Natural killer cell treated with Interleukin-12 subunit alpha and Interleukin-12 subunit beta and Interleukin-15 and Interleukin-18, amount 100 ng/mL, for 72 hours (primary cell): ENCODE data around the gene RFFL. TPM values are rescaled to one million over a fixed set of nuclear protein-coding genes. Genes with fewer than 3 reads are reported as not detected.
"Not testable (repeated sequence)": the region's sequence is repeated elsewhere in the genome, so short reads cannot be mapped to it uniquely, and the experiment has no call there.

Experiments
- ATAC-seq, 2 donors: fragments of 150-1000 bp; cut with Tn5 transposase in 1 of 2; sonication (Bioruptor Pico), chemical (Tn5 transposase) in 1 of 2; 2 replicates each; pipeline ENCODE4 v1.10.0; 2021
- DNase-seq: peaks from one replicate; pipeline ENCODE4 v3.0.0; 2022; ENCODE audit warnings: low spot score
- H3K27ac Mint-ChIP-seq, 2 donors: 1 replicate in 1 of 2; 2 replicates in 1 of 2; pipeline ENCODE4 v1.8.0; 2022; ENCODE audit warnings: mixed read lengths in 2 of 2, mild to moderate bottlenecking in 1 of 2, moderate library complexity in 1 of 2
- H3K27me3 Mint-ChIP-seq, 2 donors: 1 replicate in 1 of 2; 2 replicates in 1 of 2; pipeline ENCODE4 v1.8.0; 2022; ENCODE audit warnings: mixed read lengths in 2 of 2
- H3K36me3 Mint-ChIP-seq: one replicate; pipeline ENCODE4 v1.8.0; 2022; ENCODE audit warnings: mixed read lengths
- H3K4me1 Mint-ChIP-seq, 2 donors: 1 replicate in 1 of 2; 2 replicates in 1 of 2; pipeline ENCODE4 v1.8.0; 2022; ENCODE audit warnings: low read depth in 2 of 2, mixed read lengths in 2 of 2, mild to moderate bottlenecking in 1 of 2
- H3K4me3 Mint-ChIP-seq: one replicate; pipeline ENCODE4 v1.8.0; 2022; ENCODE audit warnings: mixed read lengths
- H3K9me3 Mint-ChIP-seq: 2 replicates; pipeline ENCODE4 v1.8.0; 2022; ENCODE audit warnings: mixed read lengths
- total RNA-seq, 2 donors: library from RNA; stranded (reverse); gene quantifications; one replicate each; pipeline ENCODE4 v1.2.3, GENCODE V29; 2022

RFFL gene
- total RNA-seq, 2 donors from 2014 or later: 87.6 to 91.5 TPM

DNA sequence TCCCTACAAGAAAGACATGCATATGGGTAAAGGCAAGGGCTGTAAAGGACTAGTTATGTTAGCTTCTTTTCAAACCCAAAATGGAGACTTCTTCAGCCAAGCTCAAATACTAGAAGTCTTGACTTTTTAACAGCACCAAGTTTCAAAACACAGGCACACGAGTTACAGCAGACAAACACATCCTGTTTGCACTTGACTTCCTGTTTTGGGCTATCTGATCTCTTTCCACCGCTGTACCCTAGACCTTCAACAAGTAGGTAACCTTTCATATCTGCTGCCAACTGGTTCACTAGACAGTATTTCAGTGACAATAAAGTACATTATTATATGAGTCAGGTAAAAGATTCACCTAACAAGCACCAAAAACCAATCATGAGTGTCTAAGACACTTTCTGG is 12.3 kb downstream of the RFFL start:
- ATAC-seq (peak; percentile 57 to 65), DNase-seq (no peak)
- Mint-ChIP-seq H3K36me3 (peaks cover 21% of the 10 kb centered on the region), H3K9me3 (no peaks in the 10 kb centered on the region), H3K27ac (peak overlapping the region; percentile 85), H3K27me3 (no peaks in the 10 kb centered on the region), H3K4me1 (peaks cover 60 to 67% of the 10 kb centered on the region in 2 donors), H3K4me3 (peak overlapping the region; percentile 80)

DNA sequence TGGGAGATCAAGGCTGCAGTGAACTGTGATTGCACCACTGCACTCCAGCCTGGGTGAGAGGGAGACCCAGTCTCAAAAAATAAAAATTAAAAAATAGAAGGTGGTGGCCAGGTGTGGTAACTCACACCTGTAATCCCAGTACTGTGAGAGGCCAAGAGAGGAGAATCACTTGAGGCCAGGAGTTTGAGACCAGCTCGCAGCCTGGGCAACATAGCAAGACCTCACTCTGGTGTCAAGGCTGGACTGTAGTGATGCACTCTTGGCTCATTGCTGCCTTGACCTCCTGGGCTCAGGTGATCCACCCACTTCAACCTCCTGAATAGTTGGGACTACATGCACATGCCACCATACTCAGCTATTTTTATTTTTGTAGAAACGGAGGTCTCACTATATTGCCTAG is 13.3 kb downstream of the RFFL start:
- ATAC-seq (no peak), DNase-seq (no peak)
- H3K36me3 Mint-ChIP-seq: peaks cover 16% of the 10 kb centered on the region
- H3K9me3 Mint-ChIP-seq: no peaks in the 10 kb centered on the region
- peak overlapping the region; percentile 65 for H3K4me3 Mint-ChIP-seq
- H3K27ac Mint-ChIP-seq: peak overlapping the region; percentile 84 to 93
- H3K4me1 Mint-ChIP-seq: peaks cover 62 to 70% of the 10 kb centered on the region in 2 donors
- no peaks in the 10 kb centered on the region for H3K27me3 Mint-ChIP-seq

DNA sequence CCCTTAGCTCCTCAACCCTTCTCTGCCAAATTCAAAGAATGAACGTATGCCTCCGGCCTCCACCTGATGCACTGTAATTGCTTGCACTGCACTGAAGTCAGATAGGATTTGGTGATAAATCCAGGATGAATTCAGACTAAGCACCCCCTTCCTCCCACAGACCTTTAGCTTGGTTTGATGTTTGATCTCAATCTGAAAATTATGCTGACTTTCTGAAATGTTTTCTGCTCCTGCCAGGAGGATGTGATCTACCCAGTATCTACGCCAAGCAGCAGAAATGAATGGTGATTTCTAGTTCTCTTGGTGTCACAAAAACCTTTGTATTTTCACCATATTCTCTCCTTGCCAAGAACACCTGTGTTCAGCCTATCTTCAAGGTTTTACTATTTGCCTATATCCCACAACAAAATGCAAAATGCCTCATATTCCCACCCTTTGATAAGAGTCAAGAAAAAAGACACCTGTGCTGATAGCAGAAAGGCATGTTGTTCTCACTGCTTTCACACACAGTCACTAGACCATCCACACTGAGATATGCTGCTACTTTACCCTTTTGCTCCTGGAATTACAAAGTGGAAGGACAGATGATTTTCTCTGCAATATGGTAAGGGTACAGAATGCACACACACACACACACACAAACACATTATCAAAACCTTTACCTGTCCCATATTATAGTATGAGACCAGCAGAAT is 14.7 kb downstream of the RFFL start:
- peak overlapping the region; percentile 65 for H3K4me3 Mint-ChIP-seq
- ATAC-seq (no peak), DNase-seq (no peak)
- H3K4me1 Mint-ChIP-seq: peaks cover 65 to 73% of the 10 kb centered on the region in 2 donors
- H3K9me3 Mint-ChIP-seq: no peaks in the 10 kb centered on the region
- H3K36me3 Mint-ChIP-seq: peaks cover 16% of the 10 kb centered on the region
- peak overlapping the region; percentile 84 to 93 for H3K27ac Mint-ChIP-seq
- H3K27me3 Mint-ChIP-seq: no peaks in the 10 kb centered on the region

DNA sequence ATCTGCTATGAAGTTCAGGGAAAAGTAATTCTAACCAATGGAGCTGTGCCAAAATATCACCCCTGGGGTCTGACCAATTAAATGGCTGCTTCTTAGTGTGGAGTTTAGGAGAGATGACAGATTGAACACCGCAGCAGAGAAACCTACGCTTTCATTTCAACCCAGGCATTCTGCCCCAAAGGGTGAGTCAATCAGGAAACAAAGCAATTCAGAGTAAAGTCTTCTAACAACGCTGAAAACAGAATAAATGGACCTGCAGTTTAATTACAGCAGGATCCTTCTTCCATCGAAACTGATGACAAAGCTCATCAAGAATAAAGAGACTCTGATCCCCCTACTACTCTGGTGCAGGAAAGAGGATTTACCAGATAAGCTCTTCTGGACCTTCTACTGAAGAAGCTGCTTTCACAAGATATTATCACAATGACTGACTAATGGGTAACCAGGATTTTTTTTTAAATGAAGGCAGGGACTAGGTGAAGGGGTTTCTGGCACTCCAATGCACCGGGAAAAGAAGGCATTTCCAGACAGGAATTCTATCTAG is 16.7 kb downstream of the RFFL start:
- peaks cover 11% of the 10 kb centered on the region for H3K36me3 Mint-ChIP-seq
- H3K4me1 Mint-ChIP-seq: peaks cover 55 to 66% of the 10 kb centered on the region in 2 donors
- DNase-seq: no peak

DNA sequence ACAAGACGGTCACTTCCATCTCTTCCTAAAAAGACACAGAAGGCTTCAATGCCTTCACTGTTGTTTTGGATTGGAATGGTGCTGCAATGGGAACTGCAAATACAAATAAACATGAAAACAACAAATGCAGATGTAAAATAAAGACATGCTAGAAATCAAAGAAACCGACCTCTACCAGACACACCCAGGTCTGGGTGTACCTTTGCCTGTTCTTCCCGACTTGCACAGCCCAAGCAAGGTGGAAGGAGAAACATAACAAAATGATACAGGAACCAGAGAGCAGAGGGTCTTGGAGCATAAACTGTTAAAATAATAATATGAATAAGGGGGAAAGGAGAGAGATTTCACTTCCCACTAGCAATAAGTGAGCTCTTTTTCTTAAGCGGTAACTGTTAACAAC is 17.3 kb downstream of the RFFL start:
- H3K4me1 Mint-ChIP-seq: peaks cover 50 to 62% of the 10 kb centered on the region in 2 donors
- ATAC-seq (no peak), DNase-seq (no peak)
- peak overlapping the region; percentile 81 to 98 for H3K27ac Mint-ChIP-seq
- H3K9me3 Mint-ChIP-seq: no peaks in the 10 kb centered on the region
- peak overlapping the region; percentile 78 for H3K4me3 Mint-ChIP-seq
- H3K27me3 Mint-ChIP-seq: no peaks in the 10 kb centered on the region
- peaks cover 11% of the 10 kb centered on the region for H3K36me3 Mint-ChIP-seq

More for the DNA sequence above, 16.7 kb downstream of the RFFL start:
- ATAC-seq: peak; percentile 89 to 94
- no peaks in the 10 kb centered on the region for H3K9me3 Mint-ChIP-seq
- H3K27me3 Mint-ChIP-seq: no peaks in the 10 kb centered on the region
- H3K27ac Mint-ChIP-seq: peak overlapping the region; percentile 81 to 98
- H3K4me3 Mint-ChIP-seq: peak overlapping the region; percentile 78

DNA sequence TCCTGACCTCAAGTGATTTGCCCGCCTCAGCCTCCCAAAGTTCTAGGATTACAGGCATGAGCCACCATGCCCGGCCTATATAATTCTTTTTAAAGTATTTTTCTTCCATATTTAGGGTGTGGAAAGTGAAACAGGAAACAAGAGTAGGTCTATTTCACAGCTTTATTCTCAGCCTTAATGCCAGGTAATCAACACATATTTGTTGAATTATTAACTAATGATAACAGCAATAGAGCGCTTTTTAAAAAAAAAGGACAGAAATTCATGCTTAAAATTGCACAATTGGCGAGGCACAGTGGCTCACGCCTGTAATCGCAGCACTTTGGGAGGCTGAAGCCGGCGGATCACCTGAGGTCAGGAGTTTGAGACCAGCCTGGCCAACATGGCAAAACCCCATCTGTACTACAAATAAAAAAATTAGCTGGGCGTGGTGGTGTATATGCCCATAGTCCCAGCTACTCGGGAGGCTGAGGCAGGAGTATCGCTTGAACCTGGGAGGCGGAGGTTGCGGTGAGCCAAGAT is 18.0 kb downstream of the RFFL start:
- H3K9me3 Mint-ChIP-seq, ATAC-seq, H3K27me3 Mint-ChIP-seq, DNase-seq: not testable (repeated sequence)
- Mint-ChIP-seq H3K27ac (peak overlapping the region; percentile 81 to 98), H3K4me1 (peaks cover 51 to 65% of the 10 kb centered on the region in 2 donors), H3K4me3 (peak overlapping the region; percentile 78), H3K36me3 (peaks cover 11% of the 10 kb centered on the region)

DNA sequence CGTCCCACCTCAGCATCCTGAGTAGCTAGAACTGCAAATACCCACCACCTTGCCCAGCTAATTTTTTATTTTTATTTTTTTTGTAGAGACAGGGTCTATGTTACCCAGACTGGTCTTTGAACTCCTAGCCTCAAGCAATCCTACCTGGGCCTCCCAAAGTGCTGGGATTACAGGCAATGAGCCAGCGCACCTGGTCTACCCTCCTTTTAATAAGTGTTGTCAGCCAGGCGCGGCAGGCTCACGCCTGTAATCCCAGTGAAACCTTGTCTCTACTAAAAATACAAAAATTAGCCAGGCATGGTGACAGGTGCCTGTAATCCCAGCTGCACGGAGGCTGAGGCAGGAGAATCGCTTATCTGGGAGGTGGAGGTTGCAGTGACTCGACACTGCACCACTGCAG is 19.3 kb downstream of the RFFL start:
- H3K4me1 Mint-ChIP-seq: peaks cover 54 to 72% of the 10 kb centered on the region in 2 donors
- peak overlapping the region; percentile 81 to 98 for H3K27ac Mint-ChIP-seq
- no peak overlapping the region for H3K4me3 Mint-ChIP-seq
- peaks cover 15% of the 10 kb centered on the region for H3K36me3 Mint-ChIP-seq
- no peak for DNase-seq
- H3K27me3 Mint-ChIP-seq: no peaks in the 10 kb centered on the region
- no peak for ATAC-seq
- no peaks in the 10 kb centered on the region for H3K9me3 Mint-ChIP-seq

DNA sequence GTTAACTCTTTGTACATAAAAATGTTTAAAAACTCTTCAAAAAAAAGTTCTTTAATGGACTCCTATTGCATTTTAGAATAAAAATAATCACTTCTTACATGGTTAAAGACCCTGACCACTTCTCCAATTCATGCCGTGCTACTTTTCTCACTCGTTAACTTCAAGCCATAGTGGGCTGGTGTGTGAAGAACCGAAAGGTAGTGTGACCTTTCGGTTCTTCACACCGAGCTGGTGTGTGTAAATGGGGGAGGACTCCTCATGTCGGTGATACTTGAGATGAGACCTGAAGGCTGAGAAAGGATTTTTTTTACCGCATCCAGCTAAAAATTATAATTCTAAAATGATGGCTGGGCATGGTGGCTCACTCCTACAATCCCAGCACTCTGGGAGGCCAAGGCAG is 22.1 kb downstream of the RFFL start:
- Mint-ChIP-seq H3K36me3 (peaks cover 6% of the 10 kb centered on the region), H3K9me3 (no peaks in the 10 kb centered on the region), H3K27me3 (no peaks in the 10 kb centered on the region), H3K27ac (peak overlapping the region; percentile 74 to 96), H3K4me1 (peaks cover 47 to 65% of the 10 kb centered on the region in 2 donors), H3K4me3 (peak overlapping the region; percentile 59)
- ATAC-seq (peak; percentile 60 to 79), DNase-seq (no peak)

DNA sequence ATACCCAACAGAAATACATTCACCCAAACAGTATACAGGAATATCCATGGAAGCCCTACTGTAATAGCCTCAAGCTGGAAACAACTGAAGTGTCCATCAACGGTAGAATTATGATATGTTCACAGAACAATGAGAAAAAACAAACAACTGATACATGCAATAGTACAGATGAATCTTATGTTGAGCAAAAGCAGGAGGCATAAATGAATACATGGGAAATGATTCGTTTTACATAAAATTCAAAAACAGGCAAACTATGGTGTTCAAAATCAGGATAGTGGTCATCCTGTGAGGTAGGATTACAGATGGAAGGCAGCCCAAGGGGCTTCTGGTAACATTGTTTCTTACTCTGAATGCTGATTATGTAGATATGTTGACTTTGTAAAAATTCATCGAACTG is 25.1 kb downstream of the RFFL start:
- ATAC-seq: no peak
- Mint-ChIP-seq H3K27ac (no peak overlapping the region), H3K4me3 (no peak overlapping the region)

DNA sequence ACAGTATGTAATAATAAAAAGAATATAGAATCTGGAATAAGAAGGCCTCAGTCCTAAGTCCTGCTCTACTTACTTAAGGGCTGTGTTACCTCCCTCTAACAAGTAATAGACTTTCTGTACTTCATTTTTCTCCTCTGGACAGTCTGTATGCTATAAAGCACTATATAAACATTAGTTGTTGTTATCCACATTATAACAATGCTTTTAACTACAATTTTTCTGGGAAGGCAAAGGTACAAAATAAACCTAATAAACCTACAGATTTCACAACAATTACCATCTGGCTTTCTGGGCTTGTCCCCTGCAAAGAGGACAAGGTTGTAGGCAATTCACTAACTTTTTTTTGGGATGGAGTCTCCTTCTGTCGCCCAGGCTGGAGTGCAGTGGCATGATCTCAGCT is 32.7 kb downstream of the RFFL start:
- H3K27me3 Mint-ChIP-seq: no peaks in the 10 kb centered on the region
- H3K9me3 Mint-ChIP-seq: no peaks in the 10 kb centered on the region
- no peak for DNase-seq
- no peak for ATAC-seq
- H3K27ac Mint-ChIP-seq: no peak overlapping the region
- H3K4me1 Mint-ChIP-seq: peaks cover 28 to 29% of the 10 kb centered on the region in 2 donors
- H3K36me3 Mint-ChIP-seq: peaks cover 16% of the 10 kb centered on the region
- H3K4me3 Mint-ChIP-seq: no peak overlapping the region

More for the DNA sequence above, 25.1 kb downstream of the RFFL start:
- H3K36me3 Mint-ChIP-seq: peaks cover 6% of the 10 kb centered on the region
- H3K4me1 Mint-ChIP-seq: peaks cover 29 to 40% of the 10 kb centered on the region in 2 donors
- no peak for DNase-seq
- H3K9me3 Mint-ChIP-seq: no peaks in the 10 kb centered on the region
- no peaks in the 10 kb centered on the region for H3K27me3 Mint-ChIP-seq

DNA sequence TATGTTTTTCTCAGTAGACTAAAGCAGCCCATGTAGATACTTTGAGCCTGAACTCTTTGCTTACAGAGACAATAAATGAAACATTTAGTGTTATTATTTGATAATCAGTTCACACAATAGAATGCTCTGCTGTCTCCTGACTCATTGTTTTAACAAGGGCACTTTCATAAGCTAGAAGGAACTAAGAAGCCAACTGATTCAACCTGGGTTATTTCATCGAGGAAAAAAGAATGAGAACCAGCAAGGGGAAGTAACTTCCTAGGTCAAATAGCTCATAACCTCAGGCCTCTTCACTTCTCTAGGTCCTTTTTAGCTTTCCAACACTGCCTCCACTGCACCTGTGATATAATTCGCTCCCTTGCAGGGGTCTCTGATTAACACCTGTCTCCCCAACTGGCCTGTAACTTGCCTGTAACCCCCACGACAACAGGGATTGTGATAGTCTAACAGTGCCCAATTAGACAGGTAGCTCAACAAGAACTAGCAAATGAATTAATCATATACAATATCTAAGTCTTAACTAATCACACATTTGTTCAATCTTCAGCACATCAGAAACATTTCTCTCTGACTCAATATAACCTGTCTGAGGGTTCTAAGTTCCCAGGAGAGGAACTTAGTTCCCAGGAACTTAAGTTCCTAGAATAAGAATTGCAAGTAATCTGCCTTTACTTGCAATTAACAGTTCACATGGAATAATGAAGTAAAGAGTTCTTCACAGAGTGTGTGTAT is 34.8 kb downstream of the RFFL start:
- Mint-ChIP-seq H3K9me3 (no peaks in the 10 kb centered on the region), H3K4me1 (peaks cover 40 to 42% of the 10 kb centered on the region in 2 donors), H3K4me3 (peak overlapping the region; percentile 13), H3K27me3 (no peaks in the 10 kb centered on the region), H3K36me3 (peaks cover 22% of the 10 kb centered on the region), H3K27ac (peak overlapping the region; percentile 68 to 82)
- DNase-seq: no peak
- ATAC-seq: no peak

DNA sequence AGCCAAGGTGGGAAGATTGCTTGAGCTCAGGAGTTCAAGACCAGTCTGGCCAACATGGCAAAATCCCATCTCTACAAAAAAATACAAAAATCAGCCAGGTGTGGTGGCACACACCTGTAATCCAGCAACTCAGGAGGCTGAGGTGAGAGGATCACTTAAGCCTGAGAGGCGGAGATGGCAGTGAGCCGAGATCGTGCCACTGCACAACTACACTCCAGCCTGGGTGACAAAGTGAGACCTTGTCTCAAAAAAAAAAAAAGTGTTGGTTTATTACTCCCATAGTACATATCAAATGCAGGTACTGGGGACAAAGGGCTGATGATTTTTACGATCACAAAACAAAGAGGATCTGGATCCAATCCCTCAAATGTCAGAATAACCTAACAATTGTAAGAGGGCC is 35.4 kb downstream of the RFFL start:
- Mint-ChIP-seq H3K36me3 (peaks cover 21% of the 10 kb centered on the region), H3K4me1 (peaks cover 45 to 46% of the 10 kb centered on the region in 2 donors), H3K27ac (peak overlapping the region; percentile 68 to 82)
- not testable (repeated sequence) for ATAC-seq, H3K27me3 Mint-ChIP-seq, H3K4me3 Mint-ChIP-seq, DNase-seq, H3K9me3 Mint-ChIP-seq

DNA sequence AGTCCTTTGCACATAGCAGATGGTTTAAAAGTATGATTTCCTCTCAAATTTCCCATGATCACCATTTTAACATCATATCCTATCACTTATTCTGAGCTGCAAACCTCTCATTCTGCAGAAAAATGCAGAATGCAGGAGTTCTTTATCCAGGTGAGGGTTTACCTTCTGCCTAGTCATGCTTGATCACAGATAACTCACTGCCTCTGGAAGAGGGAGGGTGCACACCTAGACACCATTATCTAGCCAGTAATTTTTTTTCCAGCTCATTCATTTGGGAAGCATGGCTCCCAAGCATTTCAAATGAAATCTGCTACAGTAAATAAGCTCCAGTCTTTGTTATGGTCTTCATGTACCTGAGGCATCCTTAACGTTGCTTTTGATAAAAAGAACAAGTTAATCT is 38.0 kb downstream of the RFFL start:
- Mint-ChIP-seq H3K27ac (peak overlapping the region; percentile 31 to 97), H3K4me1 (peaks cover 53 to 56% of the 10 kb centered on the region in 2 donors), H3K36me3 (peaks cover 10% of the 10 kb centered on the region), H3K9me3 (no peaks in the 10 kb centered on the region), H3K27me3 (no peaks in the 10 kb centered on the region), H3K4me3 (no peak overlapping the region)
- no peak for ATAC-seq
- no peak for DNase-seq

DNA sequence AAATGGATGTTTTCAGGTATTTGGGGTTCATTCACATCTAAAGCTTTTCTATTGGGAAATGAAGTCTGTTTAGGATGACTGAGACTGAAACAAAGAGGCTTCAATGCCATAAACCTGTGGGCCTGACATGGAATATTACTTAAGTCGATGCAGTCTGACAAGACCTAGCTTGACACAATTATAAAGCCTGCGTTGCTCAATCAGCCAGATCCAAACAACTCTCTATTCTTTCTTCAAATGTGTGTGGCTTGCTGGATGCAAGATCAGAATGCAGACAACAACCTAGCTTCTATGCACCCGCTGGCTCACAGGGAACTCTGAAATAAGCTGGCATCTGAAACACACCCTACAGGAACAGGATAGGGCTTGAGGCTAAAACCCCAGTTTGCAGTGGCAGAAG is 40.0 kb downstream of the RFFL start:
- DNase-seq: no peak
- peak in 1 of 2 donors; percentile 48 for ATAC-seq
- Mint-ChIP-seq H3K36me3 (peaks cover 19% of the 10 kb centered on the region), H3K4me3 (peak overlapping the region; percentile 87), H3K9me3 (no peaks in the 10 kb centered on the region), H3K27ac (peak overlapping the region; percentile 97 to 98), H3K4me1 (peaks cover 57 to 64% of the 10 kb centered on the region in 2 donors), H3K27me3 (no peaks in the 10 kb centered on the region)
